ENCODE results near the gene SMIM41. TPM values are rescaled to one million over a fixed set of nuclear protein-coding genes. Genes with fewer than 3 reads are reported as not detected.
"Not testable (repeated sequence)": the region's sequence is repeated elsewhere in the genome, so short reads cannot be mapped to it uniquely, and the experiment has no call there.

Gene SMIM41
- total and polyA plus RNA-seq, 2 donors from 2014 or later = 0.31 TPM; not detected in 1

GRCh38 chr12:52117806-52118475 is 38.4 kb downstream of the SMIM41 start:
- intact Hi-C loops (cut with DNase I); H3K9me3 ChIP-seq (ENCODE audit: control insufficient read depth in 2 of 3, insufficient read depth in 1 of 3, low read length in 3 of 3); H3K27me3 ChIP-seq (ENCODE audit: control insufficient read depth, insufficient read depth, low read length); FAIRE-seq; H3K36me3 ChIP-seq (ENCODE audit: control insufficient read depth in 2 of 3, insufficient read depth in 3 of 3, low read length in 3 of 3): not testable (repeated sequence)
- peak in 1 of 5 donors; percentile 69 for DNase-seq
- H3K4me1 ChIP-seq (ENCODE audit: control insufficient read depth in 2 of 3, insufficient read depth in 2 of 3, low read depth in 1 of 3, low read length in 3 of 3) = peaks cover 0 to 17% (median 6%) of the 10 kb centered on the region in 3 donors
- peak overlapping the region in 1 of 3 donors; percentile 31 for H3K9ac ChIP-seq (ENCODE audit: low read length in 3 of 3)
- H3K4me3 ChIP-seq (ENCODE audit: low read length in 3 of 3) = peak overlapping the region in 2 of 3 donors; percentile 29 to 59
- peak overlapping the region; percentile 82 to 89 for H3K27ac ChIP-seq (ENCODE audit: low read depth in 2 of 2, low read length in 2 of 2)

GRCh38 chr12:52119398-52120254 is 40.1 kb downstream of the SMIM41 start:
- Histone ChIP-seq H3K27ac (ENCODE audit: low read depth in 2 of 2, low read length in 2 of 2) (peak overlapping the region; percentile 82 to 89), H3K4me1 (ENCODE audit: control insufficient read depth in 2 of 3, insufficient read depth in 2 of 3, low read depth in 1 of 3, low read length in 3 of 3) (peaks cover 0 to 17% (median 6%) of the 10 kb centered on the region in 3 donors), H3K9me3 (ENCODE audit: control insufficient read depth in 2 of 3, insufficient read depth in 1 of 3, low read length in 3 of 3) (no peaks in the 10 kb centered on the region), H3K36me3 (ENCODE audit: control insufficient read depth in 2 of 3, insufficient read depth in 3 of 3, low read length in 3 of 3) (no peaks in the 10 kb centered on the region), H3K9ac (ENCODE audit: low read length in 3 of 3) (peak overlapping the region in 1 of 3 donors; percentile 63), H3K27me3 (ENCODE audit: control insufficient read depth, insufficient read depth, low read length) (no peaks in the 10 kb centered on the region), H3K4me3 (ENCODE audit: low read length in 3 of 3) (no peak overlapping the region)
- FAIRE-seq = no peak
- TF ChIP-seq CTCF (IDR thresholded peaks at IDR 0.05; ENCODE audit: borderline replicate concordance, extremely low read depth, insufficient read depth) = peak; percentile 49
- intact Hi-C loops (cut with DNase I) = no loop called here
- DNase-seq = peak; percentile 67 to 86 (median 79)

- no peaks in the 10 kb centered on the region for H3K36me3 ChIP-seq (ENCODE audit: control insufficient read depth in 2 of 3, insufficient read depth in 3 of 3, low read length in 3 of 3)
- FAIRE-seq (no peak), DNase-seq (no peak)
- H3K27ac ChIP-seq (ENCODE audit: low read depth in 2 of 2, low read length in 2 of 2) = peak overlapping the region; percentile 43 to 48
- no peak for TF ChIP-seq CTCF (IDR thresholded peaks at IDR 0.05; ENCODE audit: borderline replicate concordance, extremely low read depth, insufficient read depth)
- H3K9ac ChIP-seq (ENCODE audit: low read length in 3 of 3) = no peak overlapping the region
- peaks cover 4 to 31% (median 10%) of the 10 kb centered on the region in 3 donors for H3K4me1 ChIP-seq (ENCODE audit: control insufficient read depth in 2 of 3, insufficient read depth in 2 of 3, low read depth in 1 of 3, low read length in 3 of 3)
- H3K9me3 ChIP-seq (ENCODE audit: control insufficient read depth in 2 of 3, insufficient read depth in 1 of 3, low read length in 3 of 3) = no peaks in the 10 kb centered on the region
- no peak overlapping the region for H3K4me3 ChIP-seq (ENCODE audit: low read length in 3 of 3)
- no peaks in the 10 kb centered on the region for H3K27me3 ChIP-seq (ENCODE audit: control insufficient read depth, insufficient read depth, low read length)
- intact Hi-C loops (cut with DNase I) = no loop called here
Observed at GRCh38 chr12:52120951-52121823, 41.7 kb downstream of the SMIM41 start.
